ENCODE measurements around the gene F3. TPM values are rescaled to one million over a fixed set of nuclear protein-coding genes. Genes with fewer than 3 reads are reported as not detected.

The F3 gene
- total RNA-seq, 1 donor from 2014 or later = 1.3 TPM

Other genes with a start within 250 kb of the F3 start
- 27.3 and 32.2 TPM in 2 replicates for gene ABCD3, start 123.4 kb downstream of the F3 start, total RNA-seq